Measurements from ENCODE around the gene PATZ1.

DNA sequence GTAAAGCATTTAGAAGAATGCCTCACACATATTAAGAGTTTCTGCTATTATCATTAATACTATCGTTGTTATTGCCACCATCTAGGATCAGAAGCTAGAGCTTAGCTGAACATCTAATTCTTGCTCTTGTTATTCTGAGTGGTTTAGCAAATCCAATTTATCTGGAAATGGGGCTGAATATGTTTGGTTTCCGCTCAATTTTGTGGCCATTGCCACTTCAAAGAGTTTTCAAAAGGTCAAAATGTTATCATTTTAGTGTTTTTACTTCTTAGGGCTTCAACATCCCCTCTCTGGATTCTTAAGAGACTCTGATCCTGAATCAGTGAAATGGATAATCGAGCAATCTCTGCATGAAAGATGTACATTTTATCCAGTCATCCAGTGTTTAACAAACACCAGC lies 43.6 kb downstream of the PATZ1 start:
- TF ChIP-seq, protein P1, sequence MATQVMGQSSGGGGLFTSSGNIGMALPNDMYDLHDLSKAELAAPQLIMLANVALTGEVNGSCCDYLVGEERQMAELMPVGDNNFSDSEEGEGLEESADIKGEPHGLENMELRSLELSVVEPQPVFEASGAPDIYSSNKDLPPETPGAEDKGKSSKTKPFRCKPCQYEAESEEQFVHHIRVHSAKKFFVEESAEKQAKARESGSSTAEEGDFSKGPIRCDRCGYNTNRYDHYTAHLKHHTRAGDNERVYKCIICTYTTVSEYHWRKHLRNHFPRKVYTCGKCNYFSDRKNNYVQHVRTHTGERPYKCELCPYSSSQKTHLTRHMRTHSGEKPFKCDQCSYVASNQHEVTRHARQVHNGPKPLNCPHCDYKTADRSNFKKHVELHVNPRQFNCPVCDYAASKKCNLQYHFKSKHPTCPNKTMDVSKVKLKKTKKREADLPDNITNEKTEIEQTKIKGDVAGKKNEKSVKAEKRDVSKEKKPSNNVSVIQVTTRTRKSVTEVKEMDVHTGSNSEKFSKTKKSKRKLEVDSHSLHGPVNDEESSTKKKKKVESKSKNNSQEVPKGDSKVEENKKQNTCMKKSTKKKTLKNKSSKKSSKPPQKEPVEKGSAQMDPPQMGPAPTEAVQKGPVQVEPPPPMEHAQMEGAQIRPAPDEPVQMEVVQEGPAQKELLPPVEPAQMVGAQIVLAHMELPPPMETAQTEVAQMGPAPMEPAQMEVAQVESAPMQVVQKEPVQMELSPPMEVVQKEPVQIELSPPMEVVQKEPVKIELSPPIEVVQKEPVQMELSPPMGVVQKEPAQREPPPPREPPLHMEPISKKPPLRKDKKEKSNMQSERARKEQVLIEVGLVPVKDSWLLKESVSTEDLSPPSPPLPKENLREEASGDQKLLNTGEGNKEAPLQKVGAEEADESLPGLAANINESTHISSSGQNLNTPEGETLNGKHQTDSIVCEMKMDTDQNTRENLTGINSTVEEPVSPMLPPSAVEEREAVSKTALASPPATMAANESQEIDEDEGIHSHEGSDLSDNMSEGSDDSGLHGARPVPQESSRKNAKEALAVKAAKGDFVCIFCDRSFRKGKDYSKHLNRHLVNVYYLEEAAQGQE (IDR thresholded peaks at IDR 0.05; ENCODE audit: borderline replicate concordance), result no peak
- TF ChIP-seq, protein P1 (CRISPR knock-in tag; IDR thresholded peaks at IDR 0.05; ENCODE audit: low read depth), result no peak
- no peak for TF ChIP-seq ZNF3 (CRISPR knock-in tag; IDR thresholded peaks at IDR 0.05)
- TF ChIP-seq HDAC2 (IDR thresholded peaks at IDR 0.05), result no peak
- TF ChIP-seq POLR2AphosphoS5 (IDR thresholded peaks at IDR 0.05; ENCODE audit: control insufficient read depth, insufficient read depth, low read depth, low read length), result no peak
- TF ChIP-seq, protein P2, sequence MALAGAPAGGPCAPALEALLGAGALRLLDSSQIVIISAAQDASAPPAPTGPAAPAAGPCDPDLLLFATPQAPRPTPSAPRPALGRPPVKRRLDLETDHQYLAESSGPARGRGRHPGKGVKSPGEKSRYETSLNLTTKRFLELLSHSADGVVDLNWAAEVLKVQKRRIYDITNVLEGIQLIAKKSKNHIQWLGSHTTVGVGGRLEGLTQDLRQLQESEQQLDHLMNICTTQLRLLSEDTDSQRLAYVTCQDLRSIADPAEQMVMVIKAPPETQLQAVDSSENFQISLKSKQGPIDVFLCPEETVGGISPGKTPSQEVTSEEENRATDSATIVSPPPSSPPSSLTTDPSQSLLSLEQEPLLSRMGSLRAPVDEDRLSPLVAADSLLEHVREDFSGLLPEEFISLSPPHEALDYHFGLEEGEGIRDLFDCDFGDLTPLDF (CRISPR knock-in tag; IDR thresholded peaks at IDR 0.05), result no peak
- TF ChIP-seq YY1 (IDR thresholded peaks at IDR 0.05; ENCODE audit: borderline replicate concordance in 1 of 3, control insufficient read depth in 1 of 3, extremely low read depth in 1 of 3, insufficient read depth in 3 of 3, insufficient read length in 1 of 3, insufficient replicate concordance in 2 of 3, low read depth in 1 of 3, low read length in 2 of 3), result no peak
- TF ChIP-seq, protein P3, sequence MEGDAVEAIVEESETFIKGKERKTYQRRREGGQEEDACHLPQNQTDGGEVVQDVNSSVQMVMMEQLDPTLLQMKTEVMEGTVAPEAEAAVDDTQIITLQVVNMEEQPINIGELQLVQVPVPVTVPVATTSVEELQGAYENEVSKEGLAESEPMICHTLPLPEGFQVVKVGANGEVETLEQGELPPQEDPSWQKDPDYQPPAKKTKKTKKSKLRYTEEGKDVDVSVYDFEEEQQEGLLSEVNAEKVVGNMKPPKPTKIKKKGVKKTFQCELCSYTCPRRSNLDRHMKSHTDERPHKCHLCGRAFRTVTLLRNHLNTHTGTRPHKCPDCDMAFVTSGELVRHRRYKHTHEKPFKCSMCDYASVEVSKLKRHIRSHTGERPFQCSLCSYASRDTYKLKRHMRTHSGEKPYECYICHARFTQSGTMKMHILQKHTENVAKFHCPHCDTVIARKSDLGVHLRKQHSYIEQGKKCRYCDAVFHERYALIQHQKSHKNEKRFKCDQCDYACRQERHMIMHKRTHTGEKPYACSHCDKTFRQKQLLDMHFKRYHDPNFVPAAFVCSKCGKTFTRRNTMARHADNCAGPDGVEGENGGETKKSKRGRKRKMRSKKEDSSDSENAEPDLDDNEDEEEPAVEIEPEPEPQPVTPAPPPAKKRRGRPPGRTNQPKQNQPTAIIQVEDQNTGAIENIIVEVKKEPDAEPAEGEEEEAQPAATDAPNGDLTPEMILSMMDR (IDR thresholded peaks at IDR 0.05 in 2 of 3, conservative IDR thresholded peaks at IDR 0.05 in 1 of 3; ENCODE audit: insufficient read depth in 2 of 3, low read depth in 1 of 3, low read length in 3 of 3), result no peak
- no peak for TF ChIP-seq MAZ (CRISPR knock-in tag; conservative IDR thresholded peaks at IDR 0.05 in 1 of 2, IDR thresholded peaks at IDR 0.05 in 1 of 2)
- TF ChIP-seq SETDB1 (IDR thresholded peaks at IDR 0.05; ENCODE audit: low read length), result no peak
- TF ChIP-seq, protein P4, sequence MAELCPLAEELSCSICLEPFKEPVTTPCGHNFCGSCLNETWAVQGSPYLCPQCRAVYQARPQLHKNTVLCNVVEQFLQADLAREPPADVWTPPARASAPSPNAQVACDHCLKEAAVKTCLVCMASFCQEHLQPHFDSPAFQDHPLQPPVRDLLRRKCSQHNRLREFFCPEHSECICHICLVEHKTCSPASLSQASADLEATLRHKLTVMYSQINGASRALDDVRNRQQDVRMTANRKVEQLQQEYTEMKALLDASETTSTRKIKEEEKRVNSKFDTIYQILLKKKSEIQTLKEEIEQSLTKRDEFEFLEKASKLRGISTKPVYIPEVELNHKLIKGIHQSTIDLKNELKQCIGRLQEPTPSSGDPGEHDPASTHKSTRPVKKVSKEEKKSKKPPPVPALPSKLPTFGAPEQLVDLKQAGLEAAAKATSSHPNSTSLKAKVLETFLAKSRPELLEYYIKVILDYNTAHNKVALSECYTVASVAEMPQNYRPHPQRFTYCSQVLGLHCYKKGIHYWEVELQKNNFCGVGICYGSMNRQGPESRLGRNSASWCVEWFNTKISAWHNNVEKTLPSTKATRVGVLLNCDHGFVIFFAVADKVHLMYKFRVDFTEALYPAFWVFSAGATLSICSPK (IDR thresholded peaks at IDR 0.05; ENCODE audit: borderline replicate concordance), result no peak
- TF ChIP-seq CBX2 (IDR thresholded peaks at IDR 0.05; ENCODE audit: insufficient read depth, low read length, poor library complexity, severe bottlenecking), result no peak
- no peak for TF ChIP-seq HNRNPK (IDR thresholded peaks at IDR 0.05; ENCODE audit: low read depth, low read length, poor library complexity, severe bottlenecking)

All from K562 (cell line).